ENCODE results near the gene NF1.

GRCh38 chr17:31226373-31226772 lies 131.6 kb downstream of the NF1 start:
- no peak for TF ChIP-seq CTCF (IDR thresholded peaks at IDR 0.05)
- no peak for TF ChIP-seq POLR2A (IDR thresholded peaks at IDR 0.05)
- no peak for TF ChIP-seq EP300 (IDR thresholded peaks at IDR 0.05)

Measured in tibial nerve (tissue), 4 donors.